Neural cell (in vitro differentiated cells): ENCODE data around the gene EML6. TPM values are rescaled to one million over a fixed set of nuclear protein-coding genes. Genes with fewer than 3 reads are reported as not detected.
A peak's percentile ranks its signal among the peaks of the same experiment; 100 is the strongest.

ENCODE experiments used
- H2AFZ ChIP-seq: fragments of 200-600, 300-800 bp; sonication (generic), shearing (Covaris generic); 2 replicates; pipeline ENCODE4 v1.6.0; 2014; ENCODE audit warnings: low read depth, mild to moderate bottlenecking, antibody characterized with exemption, low read length, moderate library complexity
- H3F3A ChIP-seq: fragments of 200-600 bp; shearing (Covaris generic); 2 replicates; pipeline ENCODE4 v1.6.1; 2016; ENCODE audit warnings: mild to moderate bottlenecking, moderate library complexity, mixed read lengths, antibody characterized with exemption, low read length; ENCODE audit not compliant: insufficient read depth, poor library complexity, severe bottlenecking
- H3K27ac ChIP-seq: fragments of 200-600, 300-800 bp; sonication (generic), shearing (Covaris generic); 2 replicates; pipeline ENCODE4 v1.5.1; 2014; ENCODE audit warnings: mild to moderate bottlenecking, low read length, moderate library complexity
- H3K27me3 ChIP-seq: fragments of 300-800, 200-600 bp; sonication (generic), shearing (Covaris generic); 2 replicates; pipeline ENCODE4 v1.6.0; 2014; ENCODE audit warnings: mild to moderate bottlenecking, low read depth, low read length, moderate library complexity; ENCODE audit not compliant: insufficient read depth
- H3K36me3 ChIP-seq: fragments of 300-800, 200-600 bp; sonication (generic), shearing (Covaris generic); 2 replicates; pipeline ENCODE4 v1.5.1; 2014; ENCODE audit warnings: mild to moderate bottlenecking, antibody characterized with exemption, low read length, moderate library complexity; ENCODE audit not compliant: insufficient read depth
- H3K4me2 ChIP-seq: fragments of 300-800, 200-600 bp; sonication (generic), shearing (Covaris generic); 2 replicates; pipeline ENCODE4 v1.6.0; 2014; ENCODE audit warnings: mild to moderate bottlenecking, low read length
- H3K4me3 ChIP-seq: fragments of 300-800, 200-600 bp; sonication (generic), shearing (Covaris generic); 2 replicates; pipeline ENCODE4 v1.5.1; 2014; ENCODE audit warnings: mild to moderate bottlenecking, low read length, moderate library complexity
- H3K79me2 ChIP-seq: fragments of 200-600 bp; shearing (Covaris generic); replicated peaks from 2 replicates; pipeline ENCODE4 v1.6.0; 2014; ENCODE audit warnings: mild to moderate bottlenecking, low read length, moderate library complexity; ENCODE audit not compliant: insufficient read depth
- H3K9ac ChIP-seq: fragments of 300-800, 200-600 bp; sonication (generic), shearing (Covaris generic); 2 replicates; pipeline ENCODE4 v1.6.1; 2016; ENCODE audit warnings: mild to moderate bottlenecking, low read length, mixed read lengths
- H3K9me2 ChIP-seq: fragments of 200-600 bp; shearing (Covaris generic); 2 replicates; pipeline ENCODE4 v1.6.1; 2016; ENCODE audit warnings: mild to moderate bottlenecking, low read length, mixed read lengths; ENCODE audit not compliant: insufficient read depth
- H3K9me3 ChIP-seq: fragments of 200-600, 300-800 bp; sonication (generic), shearing (Covaris generic); 2 replicates; pipeline ENCODE4 v1.6.1; 2016; ENCODE audit warnings: mild to moderate bottlenecking, mixed run types, low read length, moderate library complexity, mixed read lengths
- H4K20me1 ChIP-seq: fragments of 200-600 bp; shearing (Covaris generic); 2 replicates; pipeline ENCODE4 v1.6.1; 2016; ENCODE audit warnings: mild to moderate bottlenecking, mixed run types; ENCODE audit not compliant: insufficient read depth
- CTCF ChIP-seq: fragments of 450-650 bp; IDR thresholded peaks from 2 replicates; pipeline ENCODE4 v1.5.1; 2014; ENCODE audit warnings: antibody characterized with exemption, mild to moderate bottlenecking, moderate library complexity; ENCODE audit not compliant: poor library complexity, severe bottlenecking
- EP300 ChIP-seq: fragments of 450-650 bp; conservative IDR thresholded peaks from 2 replicates; pipeline ENCODE4 v1.6.1; 2014; ENCODE audit warnings: antibody characterized with exemption, mild to moderate bottlenecking, moderate library complexity; ENCODE audit not compliant: poor library complexity, severe bottlenecking
- EZH2 ChIP-seq: fragments of 200-600, 300-800 bp; shearing (Covaris generic), sonication (generic); IDR thresholded peaks from 2 replicates; pipeline ENCODE4 v1.6.1; 2014; ENCODE audit warnings: antibody characterized with exemption, low read length, borderline replicate concordance, mild to moderate bottlenecking; ENCODE audit not compliant: insufficient read depth, poor library complexity, severe bottlenecking
- MXI1 ChIP-seq: fragments of 450-650 bp; conservative IDR thresholded peaks from 2 replicates; pipeline ENCODE4 v1.6.1; 2014; ENCODE audit warnings: antibody characterized with exemption, mild to moderate bottlenecking; ENCODE audit not compliant: poor library complexity, severe bottlenecking
- POLR2AphosphoS5 ChIP-seq: IDR thresholded peaks from 2 replicates; pipeline ENCODE4 v1.6.1; 2012
- RAD21 ChIP-seq: fragments of 450-650 bp; conservative IDR thresholded peaks from 2 replicates; pipeline ENCODE4 v1.6.1; 2014; ENCODE audit warnings: antibody characterized with exemption, mild to moderate bottlenecking, moderate library complexity
- REST ChIP-seq: IDR thresholded peaks from 2 replicates; pipeline ENCODE4 v1.6.1; 2012; ENCODE audit warnings: borderline replicate concordance
- SMC3 ChIP-seq: fragments of 450-650 bp; conservative IDR thresholded peaks from 2 replicates; pipeline ENCODE4 v1.6.1; 2014; ENCODE audit warnings: antibody characterized with exemption, mild to moderate bottlenecking, moderate library complexity; ENCODE audit not compliant: poor library complexity
- TAF1 ChIP-seq: IDR thresholded peaks from 2 replicates; pipeline ENCODE4 v1.6.1; 2012; ENCODE audit warnings: low read depth
- polyA plus RNA-seq: library from polyadenylated mRNA; depleted of rRNA; stranded (reverse); fragments of >200 nt; gene quantifications from 2 replicates; pipeline ENCODE4 v1.2.3, GENCODE V29; 2014

EML6 gene
- polyA plus RNA-seq, 1 donor from 2014 or later: 13.4 TPM

- Histone ChIP-seq H4K20me1 (no peaks in the 10 kb centered on the region), H3K9me2 (no peaks in the 10 kb centered on the region), H3K36me3 (no peaks in the 10 kb centered on the region), H3K9me3 (no peaks in the 10 kb centered on the region), H3K27me3 (no peaks in the 10 kb centered on the region), H3K9ac (no peak overlapping the region), H3K79me2 (no peaks in the 10 kb centered on the region), H3K4me3 (no peak overlapping the region), H2AFZ (no peak overlapping the region), H3K27ac (no peak overlapping the region), H3K4me2 (no peak overlapping the region), H3F3A (no peaks in the 10 kb centered on the region)
- no peak for TF ChIP-seq TAF1
- no peak for TF ChIP-seq REST
- no peak for TF ChIP-seq EZH2
- TF ChIP-seq CTCF: peak; percentile 74
- no peak for TF ChIP-seq POLR2AphosphoS5
- TF ChIP-seq EP300: no peak
- TF ChIP-seq RAD21: peak; percentile 64
- no peak for TF ChIP-seq MXI1
- peak; percentile 75 for TF ChIP-seq SMC3
These were observed 115.1 kb downstream of the EML6 start for GRCh38 chr2:54838585-54839035.

- Histone ChIP-seq H3K27ac (no peak overlapping the region), H3K27me3 (no peaks in the 10 kb centered on the region), H3K4me3 (no peak overlapping the region), H2AFZ (no peak overlapping the region), H3K36me3 (no peaks in the 10 kb centered on the region), H3K4me2 (no peak overlapping the region), H3K9me3 (no peaks in the 10 kb centered on the region), H3F3A (no peaks in the 10 kb centered on the region), H3K9ac (no peak overlapping the region), H3K9me2 (no peaks in the 10 kb centered on the region), H3K79me2 (no peaks in the 10 kb centered on the region), H4K20me1 (no peaks in the 10 kb centered on the region)
- TF ChIP-seq CTCF (no peak), MXI1 (no peak), POLR2AphosphoS5 (no peak), SMC3 (no peak), TAF1 (no peak), RAD21 (no peak), EZH2 (no peak), EP300 (no peak)
These were observed 116.2 kb downstream of the EML6 start for GRCh38 chr2:54839461-54840255.
